ENCODE data around the gene MEX3A. TPM values are rescaled to one million over a fixed set of nuclear protein-coding genes. Genes with fewer than 3 reads are reported as not detected.
A peak's percentile ranks its signal among the peaks of the same experiment; 100 is the strongest.

MEX3A gene
- total and polyA plus RNA-seq, 2 of the 8 experiments (the other 6 are each of a cell fraction or from before 2014, with no cell fraction given) = 34.1 to 52.4 TPM

DNA sequence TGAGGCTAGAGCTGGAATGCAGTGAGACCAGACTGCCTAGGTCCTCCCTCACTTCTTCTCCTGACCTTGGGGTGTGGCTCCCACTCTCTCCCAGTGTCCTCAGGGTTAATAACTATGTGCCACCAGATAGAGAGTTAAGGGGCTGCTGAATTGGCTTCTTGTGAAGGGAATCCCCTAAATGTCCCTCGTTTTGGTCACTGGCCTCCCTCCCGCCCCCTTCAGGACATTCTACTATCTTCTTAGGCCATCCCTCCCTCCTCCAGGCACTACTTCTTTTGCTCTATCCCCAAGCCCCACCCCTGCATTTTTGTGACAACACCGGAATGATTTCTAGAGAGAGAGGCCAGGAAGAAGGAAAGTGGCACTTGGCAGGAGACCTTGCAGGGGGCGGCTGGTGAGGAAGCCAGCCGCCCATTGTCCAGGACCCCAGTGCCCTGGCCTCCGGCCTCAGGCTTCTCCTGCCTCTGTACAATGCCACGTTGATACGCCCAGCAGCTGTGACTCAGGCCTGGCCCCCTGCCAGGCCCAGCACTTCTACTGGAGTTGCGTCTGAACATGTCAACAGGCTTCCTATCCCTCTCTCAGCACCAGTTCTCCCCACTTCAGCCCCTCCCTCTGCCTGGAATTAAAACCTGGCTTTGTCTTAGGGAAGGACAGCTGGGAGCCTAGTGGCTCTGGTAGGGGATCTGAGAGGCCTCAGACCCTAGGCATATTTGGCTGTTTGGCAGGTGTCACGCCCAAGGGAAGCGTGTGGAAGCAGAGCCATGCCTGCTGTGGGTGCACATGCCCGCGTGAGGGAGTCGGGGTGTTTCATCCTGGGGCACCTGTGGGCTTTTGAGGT lies 41.3 kb upstream of the MEX3A start (continued):
- TF ChIP-seq GTF2F1 (IDR thresholded peaks at IDR 0.05; ENCODE audit: borderline replicate concordance, low read depth, low read length) (0 out of 2 replicates have a peak, but pooled peaks have one; percentile 20), RFX5 (IDR thresholded peaks at IDR 0.05; ENCODE audit: borderline replicate concordance, low read depth, low read length) (no peak), KDM5A (IDR thresholded peaks at IDR 0.05; ENCODE audit: low read length) (no peak), SIN3A (conservative IDR thresholded peaks at IDR 0.05 in 1 of 2, IDR thresholded peaks at IDR 0.05 in 1 of 2; ENCODE audit: low read depth in 1 of 2, low read length in 2 of 2) (peak; percentile 77 to 92; a peak in 3 of 4 replicates), CHD1 (IDR thresholded peaks at IDR 0.05; ENCODE audit: low read depth, low read length) (no peak), HDAC2 (IDR thresholded peaks at IDR 0.05; ENCODE audit: borderline replicate concordance in 1 of 2, low read depth in 2 of 2, low read length in 2 of 2) (peak in 1 of 2 experiments; percentile 89; a peak in 1 of 4 replicates), POU5F1 (IDR thresholded peaks at IDR 0.05; ENCODE audit: low read depth, low read length) (no peak)
- TF ChIP-seq, protein P1, sequence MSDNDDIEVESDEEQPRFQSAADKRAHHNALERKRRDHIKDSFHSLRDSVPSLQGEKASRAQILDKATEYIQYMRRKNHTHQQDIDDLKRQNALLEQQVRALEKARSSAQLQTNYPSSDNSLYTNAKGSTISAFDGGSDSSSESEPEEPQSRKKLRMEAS (IDR thresholded peaks at IDR 0.05) = no peak
- TF ChIP-seq, protein P2, sequence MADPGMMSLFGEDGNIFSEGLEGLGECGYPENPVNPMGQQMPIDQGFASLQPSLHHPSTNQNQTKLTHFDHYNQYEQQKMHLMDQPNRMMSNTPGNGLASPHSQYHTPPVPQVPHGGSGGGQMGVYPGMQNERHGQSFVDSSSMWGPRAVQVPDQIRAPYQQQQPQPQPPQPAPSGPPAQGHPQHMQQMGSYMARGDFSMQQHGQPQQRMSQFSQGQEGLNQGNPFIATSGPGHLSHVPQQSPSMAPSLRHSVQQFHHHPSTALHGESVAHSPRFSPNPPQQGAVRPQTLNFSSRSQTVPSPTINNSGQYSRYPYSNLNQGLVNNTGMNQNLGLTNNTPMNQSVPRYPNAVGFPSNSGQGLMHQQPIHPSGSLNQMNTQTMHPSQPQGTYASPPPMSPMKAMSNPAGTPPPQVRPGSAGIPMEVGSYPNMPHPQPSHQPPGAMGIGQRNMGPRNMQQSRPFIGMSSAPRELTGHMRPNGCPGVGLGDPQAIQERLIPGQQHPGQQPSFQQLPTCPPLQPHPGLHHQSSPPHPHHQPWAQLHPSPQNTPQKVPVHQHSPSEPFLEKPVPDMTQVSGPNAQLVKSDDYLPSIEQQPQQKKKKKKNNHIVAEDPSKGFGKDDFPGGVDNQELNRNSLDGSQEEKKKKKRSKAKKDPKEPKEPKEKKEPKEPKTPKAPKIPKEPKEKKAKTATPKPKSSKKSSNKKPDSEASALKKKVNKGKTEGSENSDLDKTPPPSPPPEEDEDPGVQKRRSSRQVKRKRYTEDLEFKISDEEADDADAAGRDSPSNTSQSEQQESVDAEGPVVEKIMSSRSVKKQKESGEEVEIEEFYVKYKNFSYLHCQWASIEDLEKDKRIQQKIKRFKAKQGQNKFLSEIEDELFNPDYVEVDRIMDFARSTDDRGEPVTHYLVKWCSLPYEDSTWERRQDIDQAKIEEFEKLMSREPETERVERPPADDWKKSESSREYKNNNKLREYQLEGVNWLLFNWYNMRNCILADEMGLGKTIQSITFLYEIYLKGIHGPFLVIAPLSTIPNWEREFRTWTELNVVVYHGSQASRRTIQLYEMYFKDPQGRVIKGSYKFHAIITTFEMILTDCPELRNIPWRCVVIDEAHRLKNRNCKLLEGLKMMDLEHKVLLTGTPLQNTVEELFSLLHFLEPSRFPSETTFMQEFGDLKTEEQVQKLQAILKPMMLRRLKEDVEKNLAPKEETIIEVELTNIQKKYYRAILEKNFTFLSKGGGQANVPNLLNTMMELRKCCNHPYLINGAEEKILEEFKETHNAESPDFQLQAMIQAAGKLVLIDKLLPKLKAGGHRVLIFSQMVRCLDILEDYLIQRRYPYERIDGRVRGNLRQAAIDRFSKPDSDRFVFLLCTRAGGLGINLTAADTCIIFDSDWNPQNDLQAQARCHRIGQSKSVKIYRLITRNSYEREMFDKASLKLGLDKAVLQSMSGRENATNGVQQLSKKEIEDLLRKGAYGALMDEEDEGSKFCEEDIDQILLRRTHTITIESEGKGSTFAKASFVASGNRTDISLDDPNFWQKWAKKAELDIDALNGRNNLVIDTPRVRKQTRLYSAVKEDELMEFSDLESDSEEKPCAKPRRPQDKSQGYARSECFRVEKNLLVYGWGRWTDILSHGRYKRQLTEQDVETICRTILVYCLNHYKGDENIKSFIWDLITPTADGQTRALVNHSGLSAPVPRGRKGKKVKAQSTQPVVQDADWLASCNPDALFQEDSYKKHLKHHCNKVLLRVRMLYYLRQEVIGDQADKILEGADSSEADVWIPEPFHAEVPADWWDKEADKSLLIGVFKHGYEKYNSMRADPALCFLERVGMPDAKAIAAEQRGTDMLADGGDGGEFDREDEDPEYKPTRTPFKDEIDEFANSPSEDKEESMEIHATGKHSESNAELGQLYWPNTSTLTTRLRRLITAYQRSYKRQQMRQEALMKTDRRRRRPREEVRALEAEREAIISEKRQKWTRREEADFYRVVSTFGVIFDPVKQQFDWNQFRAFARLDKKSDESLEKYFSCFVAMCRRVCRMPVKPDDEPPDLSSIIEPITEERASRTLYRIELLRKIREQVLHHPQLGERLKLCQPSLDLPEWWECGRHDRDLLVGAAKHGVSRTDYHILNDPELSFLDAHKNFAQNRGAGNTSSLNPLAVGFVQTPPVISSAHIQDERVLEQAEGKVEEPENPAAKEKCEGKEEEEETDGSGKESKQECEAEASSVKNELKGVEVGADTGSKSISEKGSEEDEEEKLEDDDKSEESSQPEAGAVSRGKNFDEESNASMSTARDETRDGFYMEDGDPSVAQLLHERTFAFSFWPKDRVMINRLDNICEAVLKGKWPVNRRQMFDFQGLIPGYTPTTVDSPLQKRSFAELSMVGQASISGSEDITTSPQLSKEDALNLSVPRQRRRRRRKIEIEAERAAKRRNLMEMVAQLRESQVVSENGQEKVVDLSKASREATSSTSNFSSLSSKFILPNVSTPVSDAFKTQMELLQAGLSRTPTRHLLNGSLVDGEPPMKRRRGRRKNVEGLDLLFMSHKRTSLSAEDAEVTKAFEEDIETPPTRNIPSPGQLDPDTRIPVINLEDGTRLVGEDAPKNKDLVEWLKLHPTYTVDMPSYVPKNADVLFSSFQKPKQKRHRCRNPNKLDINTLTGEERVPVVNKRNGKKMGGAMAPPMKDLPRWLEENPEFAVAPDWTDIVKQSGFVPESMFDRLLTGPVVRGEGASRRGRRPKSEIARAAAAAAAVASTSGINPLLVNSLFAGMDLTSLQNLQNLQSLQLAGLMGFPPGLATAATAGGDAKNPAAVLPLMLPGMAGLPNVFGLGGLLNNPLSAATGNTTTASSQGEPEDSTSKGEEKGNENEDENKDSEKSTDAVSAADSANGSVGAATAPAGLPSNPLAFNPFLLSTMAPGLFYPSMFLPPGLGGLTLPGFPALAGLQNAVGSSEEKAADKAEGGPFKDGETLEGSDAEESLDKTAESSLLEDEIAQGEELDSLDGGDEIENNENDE (IDR thresholded peaks at IDR 0.05; ENCODE audit: insufficient replicate concordance, low read length) = no peak

Data from H1 (cell line).